Measurements from ENCODE around the gene FANCD2. TPM values are rescaled to one million over a fixed set of nuclear protein-coding genes. Genes with fewer than 3 reads are reported as not detected.
"Not testable (repeated sequence)": the region's sequence is repeated elsewhere in the genome, so short reads cannot be mapped to it uniquely, and the experiment has no call there.

FANCD2 gene
- polyA plus RNA-seq, 1 donor from 2014 or later = 3.3 TPM

DNA sequence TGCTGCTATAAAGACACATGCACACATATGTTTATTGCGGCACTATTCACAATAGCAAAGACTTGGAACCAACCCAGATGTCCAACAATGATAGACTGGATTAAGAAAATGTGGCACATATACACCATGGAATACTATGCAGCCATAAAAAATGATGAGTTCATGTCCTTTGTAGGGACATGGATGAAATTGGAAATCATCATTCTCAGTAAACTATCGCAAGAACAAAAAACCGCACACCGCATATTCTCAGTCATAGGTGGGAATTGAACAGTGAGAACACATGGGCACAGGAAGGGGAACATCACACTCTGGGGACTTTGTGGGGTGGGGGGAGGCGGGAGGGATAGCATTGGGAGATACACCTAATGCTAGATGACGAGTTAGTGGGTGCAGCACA lies 26.8 kb downstream of the FANCD2 start:
- not testable (repeated sequence) for H2AFZ ChIP-seq (ENCODE audit: low read depth, low read length); H3K9me2 ChIP-seq (ENCODE audit: insufficient read depth, low read length); H3K4me2 ChIP-seq (ENCODE audit: low read length); H3K27ac ChIP-seq (ENCODE audit: low read length); H3K9me3 ChIP-seq (ENCODE audit: low read length); H3F3A ChIP-seq (ENCODE audit: insufficient read depth, low read length, poor library complexity, severe bottlenecking); H3K36me3 ChIP-seq (ENCODE audit: insufficient read depth, low read length); H3K79me2 ChIP-seq (replicated peaks; ENCODE audit: insufficient read depth, low read length); H3K27me3 ChIP-seq (ENCODE audit: insufficient read depth, low read depth, low read length); H4K20me1 ChIP-seq (ENCODE audit: insufficient read depth); H3K4me3 ChIP-seq (ENCODE audit: low read length); H3K9ac ChIP-seq (ENCODE audit: low read length)

DNA sequence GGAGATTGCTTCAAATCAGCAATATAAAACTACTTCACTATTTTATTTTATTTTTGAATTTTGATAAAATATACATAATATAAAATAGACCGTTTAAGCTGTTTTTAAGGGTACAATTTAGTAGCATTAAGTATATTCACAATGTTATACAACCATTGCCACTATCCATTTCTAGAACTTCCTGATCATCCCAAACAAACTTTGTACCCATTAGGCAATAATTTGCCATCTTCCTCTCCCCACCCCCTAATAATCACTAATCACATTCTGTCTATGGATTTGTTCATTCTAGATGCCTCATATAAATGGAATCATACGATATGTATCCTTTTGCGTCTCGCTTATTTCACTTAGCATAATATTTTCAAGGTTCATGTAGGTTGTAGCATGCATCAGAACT lies 28.9 kb downstream of the FANCD2 start:
- Histone ChIP-seq H3K79me2 (replicated peaks; ENCODE audit: insufficient read depth, low read length) (no peaks in the 10 kb centered on the region), H3K9me3 (ENCODE audit: low read length) (no peaks in the 10 kb centered on the region), H3K27ac (ENCODE audit: low read length) (no peak overlapping the region), H3K9me2 (ENCODE audit: insufficient read depth, low read length) (no peaks in the 10 kb centered on the region), H3F3A (ENCODE audit: insufficient read depth, low read length, poor library complexity, severe bottlenecking) (no peaks in the 10 kb centered on the region), H4K20me1 (ENCODE audit: insufficient read depth) (no peaks in the 10 kb centered on the region), H3K4me3 (ENCODE audit: low read length) (no peak overlapping the region), H3K9ac (ENCODE audit: low read length) (no peak overlapping the region), H3K4me2 (ENCODE audit: low read length) (no peak overlapping the region), H2AFZ (ENCODE audit: low read depth, low read length) (no peak overlapping the region), H3K36me3 (ENCODE audit: insufficient read depth, low read length) (no peaks in the 10 kb centered on the region), H3K27me3 (ENCODE audit: insufficient read depth, low read depth, low read length) (no peaks in the 10 kb centered on the region)
- TF ChIP-seq POLR2AphosphoS5 (IDR thresholded peaks at IDR 0.05) (no peak), EZH2 (IDR thresholded peaks at IDR 0.05; ENCODE audit: borderline replicate concordance, insufficient read depth, low read length, poor library complexity, severe bottlenecking) (no peak), RAD21 (conservative IDR thresholded peaks at IDR 0.05) (no peak), MXI1 (conservative IDR thresholded peaks at IDR 0.05; ENCODE audit: poor library complexity, severe bottlenecking) (no peak)
- TF ChIP-seq, protein P1, sequence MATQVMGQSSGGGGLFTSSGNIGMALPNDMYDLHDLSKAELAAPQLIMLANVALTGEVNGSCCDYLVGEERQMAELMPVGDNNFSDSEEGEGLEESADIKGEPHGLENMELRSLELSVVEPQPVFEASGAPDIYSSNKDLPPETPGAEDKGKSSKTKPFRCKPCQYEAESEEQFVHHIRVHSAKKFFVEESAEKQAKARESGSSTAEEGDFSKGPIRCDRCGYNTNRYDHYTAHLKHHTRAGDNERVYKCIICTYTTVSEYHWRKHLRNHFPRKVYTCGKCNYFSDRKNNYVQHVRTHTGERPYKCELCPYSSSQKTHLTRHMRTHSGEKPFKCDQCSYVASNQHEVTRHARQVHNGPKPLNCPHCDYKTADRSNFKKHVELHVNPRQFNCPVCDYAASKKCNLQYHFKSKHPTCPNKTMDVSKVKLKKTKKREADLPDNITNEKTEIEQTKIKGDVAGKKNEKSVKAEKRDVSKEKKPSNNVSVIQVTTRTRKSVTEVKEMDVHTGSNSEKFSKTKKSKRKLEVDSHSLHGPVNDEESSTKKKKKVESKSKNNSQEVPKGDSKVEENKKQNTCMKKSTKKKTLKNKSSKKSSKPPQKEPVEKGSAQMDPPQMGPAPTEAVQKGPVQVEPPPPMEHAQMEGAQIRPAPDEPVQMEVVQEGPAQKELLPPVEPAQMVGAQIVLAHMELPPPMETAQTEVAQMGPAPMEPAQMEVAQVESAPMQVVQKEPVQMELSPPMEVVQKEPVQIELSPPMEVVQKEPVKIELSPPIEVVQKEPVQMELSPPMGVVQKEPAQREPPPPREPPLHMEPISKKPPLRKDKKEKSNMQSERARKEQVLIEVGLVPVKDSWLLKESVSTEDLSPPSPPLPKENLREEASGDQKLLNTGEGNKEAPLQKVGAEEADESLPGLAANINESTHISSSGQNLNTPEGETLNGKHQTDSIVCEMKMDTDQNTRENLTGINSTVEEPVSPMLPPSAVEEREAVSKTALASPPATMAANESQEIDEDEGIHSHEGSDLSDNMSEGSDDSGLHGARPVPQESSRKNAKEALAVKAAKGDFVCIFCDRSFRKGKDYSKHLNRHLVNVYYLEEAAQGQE (IDR thresholded peaks at IDR 0.05; ENCODE audit: borderline replicate concordance) = no peak

DNA sequence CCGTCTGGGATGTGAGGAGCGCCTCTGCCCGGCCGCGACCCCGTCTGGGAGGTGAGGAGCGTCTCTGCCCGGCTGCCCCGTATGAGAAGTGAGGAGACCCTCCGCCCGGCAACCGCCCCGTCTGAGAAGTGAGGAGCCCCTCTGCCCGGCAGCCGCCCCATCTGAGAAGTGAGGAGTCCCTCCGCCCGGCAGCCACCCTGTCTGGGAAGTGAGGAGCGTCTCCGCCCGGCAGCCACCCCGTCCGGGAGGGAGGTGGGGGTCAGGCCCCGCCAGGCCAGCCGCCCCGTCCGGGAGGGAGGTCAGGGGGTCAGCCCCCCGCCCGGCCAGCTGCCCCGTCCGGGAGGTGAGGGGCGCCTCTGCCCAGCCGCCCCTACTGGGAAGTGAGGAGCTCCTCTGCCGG lies 43.8 kb downstream of the FANCD2 start:
- not testable (repeated sequence) for H3F3A ChIP-seq (ENCODE audit: insufficient read depth, low read length, poor library complexity, severe bottlenecking)

DNA sequence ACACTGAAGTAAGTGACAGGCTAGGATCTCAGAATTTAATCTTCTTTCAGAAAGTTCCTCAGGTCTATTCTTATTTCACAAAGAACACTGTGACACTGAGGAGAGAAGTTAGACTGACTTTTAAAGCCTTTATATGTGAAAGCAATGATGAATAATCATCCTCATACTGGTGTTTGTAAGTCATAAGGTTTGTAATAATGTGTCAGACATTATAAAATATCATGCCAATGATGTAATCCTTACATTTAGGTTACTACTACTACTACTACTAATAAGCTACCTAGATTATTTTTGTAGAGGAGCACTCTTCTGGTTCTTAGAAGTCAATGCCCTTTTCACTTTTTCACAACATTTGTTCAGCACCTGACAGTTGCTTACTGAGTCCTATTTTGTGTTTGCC lies 48.4 kb downstream of the FANCD2 start:
- Histone ChIP-seq H3K9ac (ENCODE audit: low read length) (no peak overlapping the region), H3K4me3 (ENCODE audit: low read length) (no peak overlapping the region), H3K36me3 (ENCODE audit: insufficient read depth, low read length) (no peaks in the 10 kb centered on the region), H3K27me3 (ENCODE audit: insufficient read depth, low read depth, low read length) (no peaks in the 10 kb centered on the region), H3K9me3 (ENCODE audit: low read length) (no peaks in the 10 kb centered on the region), H3F3A (ENCODE audit: insufficient read depth, low read length, poor library complexity, severe bottlenecking) (no peaks in the 10 kb centered on the region), H2AFZ (ENCODE audit: low read depth, low read length) (no peak overlapping the region), H3K4me2 (ENCODE audit: low read length) (no peak overlapping the region), H3K9me2 (ENCODE audit: insufficient read depth, low read length) (no peaks in the 10 kb centered on the region), H3K27ac (ENCODE audit: low read length) (no peak overlapping the region), H3K79me2 (replicated peaks; ENCODE audit: insufficient read depth, low read length) (no peaks in the 10 kb centered on the region), H4K20me1 (ENCODE audit: insufficient read depth) (no peaks in the 10 kb centered on the region)
- no peak for TF ChIP-seq MXI1 (conservative IDR thresholded peaks at IDR 0.05; ENCODE audit: poor library complexity, severe bottlenecking)
- no peak for TF ChIP-seq TAF1 (IDR thresholded peaks at IDR 0.05; ENCODE audit: low read depth)
- TF ChIP-seq, protein P2, sequence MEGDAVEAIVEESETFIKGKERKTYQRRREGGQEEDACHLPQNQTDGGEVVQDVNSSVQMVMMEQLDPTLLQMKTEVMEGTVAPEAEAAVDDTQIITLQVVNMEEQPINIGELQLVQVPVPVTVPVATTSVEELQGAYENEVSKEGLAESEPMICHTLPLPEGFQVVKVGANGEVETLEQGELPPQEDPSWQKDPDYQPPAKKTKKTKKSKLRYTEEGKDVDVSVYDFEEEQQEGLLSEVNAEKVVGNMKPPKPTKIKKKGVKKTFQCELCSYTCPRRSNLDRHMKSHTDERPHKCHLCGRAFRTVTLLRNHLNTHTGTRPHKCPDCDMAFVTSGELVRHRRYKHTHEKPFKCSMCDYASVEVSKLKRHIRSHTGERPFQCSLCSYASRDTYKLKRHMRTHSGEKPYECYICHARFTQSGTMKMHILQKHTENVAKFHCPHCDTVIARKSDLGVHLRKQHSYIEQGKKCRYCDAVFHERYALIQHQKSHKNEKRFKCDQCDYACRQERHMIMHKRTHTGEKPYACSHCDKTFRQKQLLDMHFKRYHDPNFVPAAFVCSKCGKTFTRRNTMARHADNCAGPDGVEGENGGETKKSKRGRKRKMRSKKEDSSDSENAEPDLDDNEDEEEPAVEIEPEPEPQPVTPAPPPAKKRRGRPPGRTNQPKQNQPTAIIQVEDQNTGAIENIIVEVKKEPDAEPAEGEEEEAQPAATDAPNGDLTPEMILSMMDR (IDR thresholded peaks at IDR 0.05; ENCODE audit: poor library complexity, severe bottlenecking) = no peak
- TF ChIP-seq, protein P1 (IDR thresholded peaks at IDR 0.05; ENCODE audit: borderline replicate concordance) = no peak

More for the DNA sequence above, 43.8 kb downstream of the FANCD2 start:
- not testable (repeated sequence) for H3K9ac ChIP-seq (ENCODE audit: low read length); H4K20me1 ChIP-seq (ENCODE audit: insufficient read depth); H2AFZ ChIP-seq (ENCODE audit: low read depth, low read length); H3K9me2 ChIP-seq (ENCODE audit: insufficient read depth, low read length); H3K4me3 ChIP-seq (ENCODE audit: low read length); H3K9me3 ChIP-seq (ENCODE audit: low read length); H3K4me2 ChIP-seq (ENCODE audit: low read length); H3K27me3 ChIP-seq (ENCODE audit: insufficient read depth, low read depth, low read length); H3K36me3 ChIP-seq (ENCODE audit: insufficient read depth, low read length); H3K79me2 ChIP-seq (replicated peaks; ENCODE audit: insufficient read depth, low read length); H3K27ac ChIP-seq (ENCODE audit: low read length)
